HCT116 (cell line): ENCODE results near the gene FAIM. TPM values are rescaled to one million over a fixed set of nuclear protein-coding genes. Genes with fewer than 3 reads are reported as not detected.

Experiments used
- ATAC-seq: fragments of 200-7000 bp; cut with Tn5 transposase; 2 replicates; pipeline ENCODE4 v1.9.1; 2020; ENCODE audit warnings: mild to moderate bottlenecking, moderate library complexity
- BruUV-seq: library from RNA; stranded (reverse); fragments of 400-500 nt; replicated peaks from 2 replicates; lab custom pipeline; 2021; lab: Mats Ljungman, UMichigan
- CTCF ChIA-PET: fragments of 300-600 bp; sonication (Branson Sonifier 250); formaldehyde crosslinking; loops from one replicate; lab custom pipeline; 2021; ENCODE audit warnings: antibody characterized with exemption; lab: Charles Lee
- POLR2A ChIA-PET: fragments of 300-600, 350-600 bp; sonication (Branson Sonifier 250); formaldehyde crosslinking; loops from one replicate; lab custom pipeline; 2021; ENCODE audit warnings: antibody characterized with exemption; lab: Charles Lee
- RAD21 ChIA-PET, 2 experiments: fragments of 300-600 bp; sonication (Branson Sonifier 250); formaldehyde crosslinking; loops; one replicate each; lab custom pipeline; 2023; ENCODE audit warnings: low total read pairs in 2 of 2; ENCODE audit not compliant: uncharacterized antibody in 2 of 2, unreplicated experiment in 2 of 2, low non-redundant PET in 1 of 2; lab: Charles Lee
- DNase-seq: peaks from one replicate; pipeline ENCODE4 v3.0.0-alpha.2; 2010; ENCODE audit warnings: low read depth, low spot score
- H2AFZ ChIP-seq: fragments of 200-600 bp; shearing (Covaris generic), sonication (generic); 2 replicates; pipeline ENCODE4 v1.6.1; 2017; ENCODE audit warnings: low read depth, mixed run types, mixed read lengths, antibody characterized with exemption, low read length; ENCODE audit not compliant: poor library complexity, severe bottlenecking
- H3K27ac ChIP-seq: 2 replicates; pipeline ENCODE4 v1.5.1; 2012; ENCODE audit warnings: low read depth, low read length
- H3K27me3 ChIP-seq: fragments of 200-600 bp; sonication (generic); 2 replicates; pipeline ENCODE4 v1.6.1; 2016; ENCODE audit warnings: mixed run types, low read length, mixed read lengths; ENCODE audit not compliant: insufficient read depth
- H3K36me3 ChIP-seq, 2 experiments: fragments of 200-500 bp in 1 of 2; fragments of 200-600 bp in 1 of 2; sonication (Bioruptor generic) in 1 of 2; sonication (generic) in 1 of 2; 2 replicates each; pipeline versions ENCODE4 v1.5.1 to v1.6.1; 2014 to 2016; ENCODE audit warnings: low read length in 2 of 2, inconsistent platforms in 1 of 2, mixed read lengths in 1 of 2, mixed run types in 1 of 2; ENCODE audit not compliant: insufficient read depth in 2 of 2, control insufficient read depth in 1 of 2
- H3K4me1 ChIP-seq, 2 experiments: fragments of 200-600 bp in 1 of 2; sonication (generic) in 1 of 2; 2 replicates each; pipeline versions ENCODE4 v1.5.1 to v1.6.1; 2012 to 2017; ENCODE audit warnings: low read length in 2 of 2, inconsistent platforms in 1 of 2, mild to moderate bottlenecking in 1 of 2, mixed read lengths in 1 of 2, mixed run types in 1 of 2, moderate library complexity in 1 of 2; ENCODE audit not compliant: insufficient read depth in 2 of 2, control insufficient read depth in 1 of 2
- H3K4me2 ChIP-seq: fragments of 200-600 bp; sonication (generic); 2 replicates; pipeline ENCODE4 v1.6.1; 2017; ENCODE audit warnings: mixed run types, low read length, mixed read lengths
- H3K4me3 ChIP-seq, 2 experiments: fragments of 200-600 bp in 1 of 2; sonication (generic) in 1 of 2; replicated peaks in 1 of 2; 2 replicates each; pipeline ENCODE4 v1.5.1; 2011 to 2016; ENCODE audit warnings: low read length in 2 of 2, control low read depth in 1 of 2, low read depth in 1 of 2, mild to moderate bottlenecking in 1 of 2, mixed read lengths in 1 of 2, mixed run types in 1 of 2
- H3K79me2 ChIP-seq: fragments of 200-600 bp; sonication (generic); 2 replicates; pipeline ENCODE4 v1.6.1; 2017; ENCODE audit warnings: mild to moderate bottlenecking, mixed run types, low read length, moderate library complexity, mixed read lengths; ENCODE audit not compliant: insufficient read depth
- H3K9ac ChIP-seq: fragments of 200-600 bp; sonication (generic); 2 replicates; pipeline ENCODE4 v1.6.1; 2016; ENCODE audit warnings: low read length, mixed read lengths
- H3K9me2 ChIP-seq: fragments of 200-600 bp; sonication (generic), shearing (Covaris generic); 2 replicates; pipeline ENCODE4 v1.6.1; 2017; ENCODE audit warnings: mixed run types, mild to moderate bottlenecking, moderate library complexity; ENCODE audit not compliant: insufficient read depth
- H3K9me3 ChIP-seq, 2 experiments: fragments of 200-500 bp in 1 of 2; fragments of 200-600 bp in 1 of 2; sonication (Bioruptor generic) in 1 of 2; sonication (generic) in 1 of 2; 2 replicates each; pipeline ENCODE4 v1.6.1; 2014 to 2017; ENCODE audit warnings: low read length in 2 of 2, mixed read lengths in 2 of 2, inconsistent platforms in 1 of 2, low read depth in 1 of 2, mild to moderate bottlenecking in 1 of 2, mixed run types in 1 of 2, moderate library complexity in 1 of 2; ENCODE audit not compliant: control insufficient read depth in 1 of 2, insufficient read depth in 1 of 2
- H4K20me1 ChIP-seq: fragments of 200-600 bp; sonication (generic), shearing (Covaris generic); 2 replicates; pipeline ENCODE4 v1.6.1; 2017; ENCODE audit warnings: mixed run types, mild to moderate bottlenecking, moderate library complexity; ENCODE audit not compliant: insufficient read depth
- ATF3 ChIP-seq: IDR thresholded peaks from 2 replicates; pipeline ENCODE4 v1.6.1; 2012
- CBX3 ChIP-seq: IDR thresholded peaks from 2 replicates; pipeline ENCODE4 v1.6.1; 2012; ENCODE audit warnings: low read depth
- CEBPB ChIP-seq: IDR thresholded peaks from 2 replicates; pipeline ENCODE4 v1.6.1; 2012; ENCODE audit warnings: low read depth
- CTCF ChIP-seq, 3 experiments: fragments of 200-600 bp in 1 of 3; sonication (generic) in 1 of 3; IDR thresholded peaks in 2 of 3; conservative IDR thresholded peaks in 1 of 3; 2 replicates each; pipeline ENCODE4 v1.5.1; 2012 to 2017; ENCODE audit warnings: low read depth in 2 of 3, low read length in 2 of 3, antibody characterized with exemption in 1 of 3, borderline replicate concordance in 1 of 3, control low read depth in 1 of 3, mild to moderate bottlenecking in 1 of 3, mixed read lengths in 1 of 3, mixed run types in 1 of 3, moderate library complexity in 1 of 3; ENCODE audit not compliant: insufficient read depth in 1 of 3
- EGR1 ChIP-seq: IDR thresholded peaks from 2 replicates; pipeline ENCODE4 v1.6.1; 2012; ENCODE audit warnings: low read depth
- ELF1 ChIP-seq: IDR thresholded peaks from 2 replicates; pipeline ENCODE4 v1.6.1; 2012; ENCODE audit warnings: low read depth, borderline replicate concordance
- EZH2 ChIP-seq: fragments of 200-600 bp; sonication (generic); IDR thresholded peaks from 2 replicates; pipeline ENCODE4 v1.6.1; 2017; ENCODE audit warnings: antibody characterized with exemption, mixed run types
- EZH2phosphoT487 ChIP-seq: fragments of 200-600 bp; IDR thresholded peaks from 2 replicates; pipeline ENCODE4 v1.6.1; 2018; ENCODE audit warnings: antibody characterized with exemption, borderline replicate concordance
- FOSL1 ChIP-seq: IDR thresholded peaks from 2 replicates; pipeline ENCODE4 v1.6.1; 2012; ENCODE audit warnings: low read depth
- JUND ChIP-seq: IDR thresholded peaks from 2 replicates; pipeline ENCODE4 v1.6.1; 2012
- MAX ChIP-seq: IDR thresholded peaks from 2 replicates; pipeline ENCODE4 v1.6.1; 2012
- POLR2A ChIP-seq: IDR thresholded peaks from 2 replicates; pipeline ENCODE4 v1.7.0; 2011; ENCODE audit warnings: borderline replicate concordance; ENCODE audit not compliant: insufficient read depth, insufficient read length; ENCODE audit errors: extremely low read depth
- POLR2AphosphoS5 ChIP-seq: IDR thresholded peaks from 2 replicates; pipeline ENCODE4 v1.6.1; 2011; ENCODE audit warnings: mild to moderate bottlenecking, low read depth, low read length, moderate library complexity
- RAD21 ChIP-seq: IDR thresholded peaks from 2 replicates; pipeline ENCODE4 v1.6.1; 2012; ENCODE audit warnings: low read depth, mild to moderate bottlenecking
- REST ChIP-seq: IDR thresholded peaks from 2 replicates; pipeline ENCODE4 v1.6.1; 2012; ENCODE audit warnings: low read depth
- SIN3A ChIP-seq: IDR thresholded peaks from 2 replicates; pipeline ENCODE4 v1.6.1; 2012; ENCODE audit warnings: low read depth
- SP1 ChIP-seq: IDR thresholded peaks from 2 replicates; pipeline ENCODE4 v1.6.1; 2012; ENCODE audit warnings: low read depth
- TCF7L2 ChIP-seq: IDR thresholded peaks from 2 replicates; pipeline ENCODE4 v1.7.0; 2011; ENCODE audit warnings: borderline replicate concordance, inconsistent platforms; ENCODE audit not compliant: insufficient read depth, insufficient read length; ENCODE audit errors: extremely low read depth
- ZFX ChIP-seq: fragments of 450-650 bp; IDR thresholded peaks from 2 replicates; pipeline ENCODE4 v1.6.1; 2017
- ZNF274 ChIP-seq: fragments of 200-500 bp; sonication (Bioruptor generic); IDR thresholded peaks from 2 replicates; pipeline ENCODE4 v1.6.1; 2014; ENCODE audit warnings: mild to moderate bottlenecking, low read depth, low read length, inconsistent platforms
- intact Hi-C: fragments of 100-400 bp; cut with micrococcal nuclease; formaldehyde crosslinking; loops from 2 replicates; pipeline ENCODE4 v1.10.0; 2022
- total RNA-seq: library from RNA; stranded (reverse); gene quantifications from one replicate; pipeline ENCODE4 v1.2.1, GENCODE V29; 2021; ENCODE audit not compliant: unreplicated experiment

Gene FAIM
- total RNA-seq, 1 experiment from 2014 or later, result 12.2 TPM

GRCh38 chr3:138678086-138678485 lies 69.5 kb downstream of the FAIM start:
- H3K36me3 ChIP-seq, result peaks cover 3 to 26% of the 10 kb centered on the region in 2 experiments; a peak in 3 of 4 replicates
- no peaks in the 10 kb centered on the region for H3K27me3 ChIP-seq
- no peak for ATAC-seq
- no peaks in the 10 kb centered on the region for H3K4me1 ChIP-seq
- CTCF ChIA-PET, result interaction anchor here (1.2 to 1.6 kb wide), 3 partner anchors 11 to 238 kb away, joined by 3 to 5 read pairs (median 3); partner anchors contain the start of gene CEP70
- H3K9ac ChIP-seq, result no peak overlapping the region
- peaks cover 10 to 14% of the 10 kb centered on the region in 2 experiments; a peak in 2 of 4 replicates for H3K9me3 ChIP-seq
- H3K9me2 ChIP-seq, result no peaks in the 10 kb centered on the region
- POLR2A ChIA-PET, result no interaction called here
- RAD21 ChIA-PET, result no interaction called here
- intact Hi-C loops, result no loop called here
- no peak overlapping the region for H3K4me2 ChIP-seq
- DNase-seq, result no peak
- 0 out of 2 replicates have a peak, but pooled peaks cover 3% of the 10 kb centered on the region for H3K79me2 ChIP-seq
- no peaks in the 10 kb centered on the region for H4K20me1 ChIP-seq
- no TSS peak for BruUV-seq
- no peak for TF ChIP-seq ATF3
- no peak for TF ChIP-seq MAX
- TF ChIP-seq ZNF274, result no peak
- no peak for TF ChIP-seq EZH2phosphoT487
- no peak for TF ChIP-seq JUND
- TF ChIP-seq ELF1, result no peak
- TF ChIP-seq ZFX, result no peak
- TF ChIP-seq SIN3A, result no peak
- TF ChIP-seq POLR2A, result no peak
- no peak for TF ChIP-seq REST
- no peak for TF ChIP-seq POLR2AphosphoS5
- no peak for TF ChIP-seq CEBPB
- no peak for TF ChIP-seq EZH2
- TF ChIP-seq EGR1, result no peak
- TF ChIP-seq CTCF (IDR thresholded peaks at IDR 0.05 in 2 of 3, conservative IDR thresholded peaks at IDR 0.05 in 1 of 3; ENCODE audit: borderline replicate concordance in 1 of 3, insufficient read depth in 1 of 3, low read depth in 2 of 3, low read length in 2 of 3), result no peak
- no peak for TF ChIP-seq TCF7L2
- TF ChIP-seq FOSL1, result no peak
- TF ChIP-seq RAD21, result no peak
- no peak for TF ChIP-seq SP1
- TF ChIP-seq CBX3, result no peak
- H3K27ac ChIP-seq, result no peak overlapping the region
- H2AFZ ChIP-seq, result no peak overlapping the region
- H3K4me3 ChIP-seq, result no peak overlapping the region
